Neural progenitor cell (in vitro differentiated cells): ENCODE data around the gene KANSL1L.

Source experiments
- CTCF ChIP-seq: fragments of 200-600 bp; sonication (generic); IDR thresholded peaks from 2 replicates; pipeline ENCODE4 v1.5.1; 2017; ENCODE audit warnings: antibody characterized with exemption, mild to moderate bottlenecking
- EZH2 ChIP-seq: fragments of 200-600 bp; sonication (generic); IDR thresholded peaks from 2 replicates; pipeline ENCODE4 v1.6.1; 2017; ENCODE audit warnings: antibody characterized with exemption, mild to moderate bottlenecking, moderate library complexity
- EZH2phosphoT487 ChIP-seq: fragments of 200-600 bp; sonication (generic); IDR thresholded peaks from 2 replicates; pipeline ENCODE4 v1.6.1; 2017; ENCODE audit warnings: antibody characterized with exemption

GRCh38 chr2:210158236-210158635 is 13.0 kb downstream of the KANSL1L start:
- TF ChIP-seq CTCF (no peak), EZH2phosphoT487 (no peak), EZH2 (no peak)
